DOHH2 (cell line): ENCODE results near the gene UGT1A8.

ENCODE experiments used
- H3F3A ChIP-seq: fragments of 200-600 bp; sonication (generic), shearing (Covaris generic); 2 replicates; pipeline ENCODE4 v1.6.0; 2016; ENCODE audit warnings: antibody characterized with exemption, mild to moderate bottlenecking; ENCODE audit not compliant: control insufficient read depth, insufficient read depth
- H3K27ac ChIP-seq: fragments of 200-600 bp; sonication (generic); 2 replicates; pipeline ENCODE4 v1.5.1; 2014; ENCODE audit warnings: low read depth, mild to moderate bottlenecking, low read length, moderate library complexity
- H3K27me3 ChIP-seq: fragments of 200-600 bp; sonication (generic); 2 replicates; pipeline ENCODE4 v1.6.1; 2014; ENCODE audit warnings: mild to moderate bottlenecking, low read length, mixed read lengths; ENCODE audit not compliant: control insufficient read depth
- H3K36me3 ChIP-seq: fragments of 200-600 bp; sonication (generic); 2 replicates; pipeline ENCODE4 v1.6.1; 2014; ENCODE audit warnings: mild to moderate bottlenecking, low read length, moderate library complexity, mixed read lengths; ENCODE audit not compliant: control insufficient read depth
- H3K4me1 ChIP-seq: fragments of 200-600 bp; sonication (generic); 2 replicates; pipeline ENCODE4 v1.6.1; 2014; ENCODE audit warnings: mild to moderate bottlenecking, low read length, mixed read lengths; ENCODE audit not compliant: control insufficient read depth
- H3K4me2 ChIP-seq: fragments of 200-600 bp; sonication (generic); 2 replicates; pipeline ENCODE4 v1.6.0; 2014; ENCODE audit warnings: mild to moderate bottlenecking, low read length, moderate library complexity
- H3K4me3 ChIP-seq: fragments of 200-600 bp; sonication (generic); 2 replicates; pipeline ENCODE4 v1.5.1; 2014; ENCODE audit warnings: mild to moderate bottlenecking, low read length, mixed read lengths
- H3K79me2 ChIP-seq: fragments of 200-600 bp; sonication (generic); 2 replicates; pipeline ENCODE4 v1.6.1; 2014; ENCODE audit warnings: mild to moderate bottlenecking, low read length, mixed read lengths; ENCODE audit not compliant: control insufficient read depth
- H3K9me2 ChIP-seq: fragments of 200-600 bp; sonication (generic); replicated peaks from 2 replicates; pipeline ENCODE4 v1.6.1; 2014; ENCODE audit warnings: mild to moderate bottlenecking, low read length, mixed read lengths; ENCODE audit not compliant: control insufficient read depth
- H3K9me3 ChIP-seq: fragments of 200-600 bp; sonication (generic); 2 replicates; pipeline ENCODE4 v1.6.1; 2014; ENCODE audit warnings: antibody characterized with exemption, low read length, mixed read lengths; ENCODE audit not compliant: control insufficient read depth, insufficient read depth
- H4K20me1 ChIP-seq: fragments of 200-600 bp; sonication (generic); 2 replicates; pipeline ENCODE4 v1.6.0; 2014; ENCODE audit warnings: low read depth, mild to moderate bottlenecking, antibody characterized with exemption, low read length, moderate library complexity; ENCODE audit not compliant: control insufficient read depth, insufficient read depth
- EZH2phosphoT487 ChIP-seq: fragments of 200-600 bp; sonication (generic); IDR thresholded peaks from 2 replicates; pipeline ENCODE4 v1.6.1; 2017; ENCODE audit warnings: borderline replicate concordance, mild to moderate bottlenecking, antibody characterized with exemption, low read length, moderate library complexity, mixed read lengths
- TF ChIP-seq, protein P1 (sequence below): fragments of 200-600 bp; sonication (generic); IDR thresholded peaks from one replicate; pipeline ENCODE4 v1.5.1; 2014; ENCODE audit warnings: antibody characterized with exemption, mild to moderate bottlenecking, low read depth, low read length; ENCODE audit not compliant: poor library complexity, severe bottlenecking

UGT1A8 gene

DNA sequence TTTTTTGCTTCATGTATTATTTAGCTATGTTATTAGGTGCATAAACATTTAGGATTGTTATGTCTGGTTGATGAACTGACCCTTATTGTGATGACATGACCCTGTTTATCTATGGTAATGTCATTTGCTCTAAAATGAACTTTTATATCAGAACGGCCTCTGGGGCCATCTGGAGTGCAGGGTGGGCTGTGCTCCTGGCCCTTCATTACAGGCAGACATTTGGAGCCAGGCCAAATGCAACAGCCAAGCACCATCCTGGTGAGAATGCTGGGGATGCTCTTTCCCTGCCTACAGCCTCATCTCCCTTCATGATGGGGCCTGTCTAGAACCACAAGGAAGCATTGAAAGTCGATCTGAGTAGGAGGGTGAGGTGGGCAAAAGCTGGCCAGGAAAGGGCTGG, 198.9 kb downstream of the UGT1A8 start:
- Histone ChIP-seq H3F3A (no peaks in the 10 kb centered on the region), H3K79me2 (no peaks in the 10 kb centered on the region), H3K27ac (no peak overlapping the region), H3K36me3 (no peaks in the 10 kb centered on the region), H3K4me2 (no peak overlapping the region), H3K9me2 (no peaks in the 10 kb centered on the region), H3K4me3 (no peak overlapping the region), H3K27me3 (no peaks in the 10 kb centered on the region), H3K9me3 (peaks cover 5% of the 10 kb centered on the region; the same call in 1 of the 2 replicates), H4K20me1 (no peaks in the 10 kb centered on the region), H3K4me1 (no peaks in the 10 kb centered on the region)
- no peak for TF ChIP-seq EZH2phosphoT487
- TF ChIP-seq, protein P1, sequence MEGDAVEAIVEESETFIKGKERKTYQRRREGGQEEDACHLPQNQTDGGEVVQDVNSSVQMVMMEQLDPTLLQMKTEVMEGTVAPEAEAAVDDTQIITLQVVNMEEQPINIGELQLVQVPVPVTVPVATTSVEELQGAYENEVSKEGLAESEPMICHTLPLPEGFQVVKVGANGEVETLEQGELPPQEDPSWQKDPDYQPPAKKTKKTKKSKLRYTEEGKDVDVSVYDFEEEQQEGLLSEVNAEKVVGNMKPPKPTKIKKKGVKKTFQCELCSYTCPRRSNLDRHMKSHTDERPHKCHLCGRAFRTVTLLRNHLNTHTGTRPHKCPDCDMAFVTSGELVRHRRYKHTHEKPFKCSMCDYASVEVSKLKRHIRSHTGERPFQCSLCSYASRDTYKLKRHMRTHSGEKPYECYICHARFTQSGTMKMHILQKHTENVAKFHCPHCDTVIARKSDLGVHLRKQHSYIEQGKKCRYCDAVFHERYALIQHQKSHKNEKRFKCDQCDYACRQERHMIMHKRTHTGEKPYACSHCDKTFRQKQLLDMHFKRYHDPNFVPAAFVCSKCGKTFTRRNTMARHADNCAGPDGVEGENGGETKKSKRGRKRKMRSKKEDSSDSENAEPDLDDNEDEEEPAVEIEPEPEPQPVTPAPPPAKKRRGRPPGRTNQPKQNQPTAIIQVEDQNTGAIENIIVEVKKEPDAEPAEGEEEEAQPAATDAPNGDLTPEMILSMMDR, result no peak

GRCh38 chr2:233816771-233817170, 199.3 kb downstream of the UGT1A8 start:
- Histone ChIP-seq H3K9me2 (no peaks in the 10 kb centered on the region), H3K4me1 (no peaks in the 10 kb centered on the region), H3F3A (no peaks in the 10 kb centered on the region), H4K20me1 (no peaks in the 10 kb centered on the region), H3K4me3 (no peak overlapping the region), H3K27me3 (no peaks in the 10 kb centered on the region), H3K27ac (no peak overlapping the region), H3K79me2 (no peaks in the 10 kb centered on the region), H3K4me2 (no peak overlapping the region), H3K9me3 (peaks cover 5% of the 10 kb centered on the region; the same call in 1 of the 2 replicates), H3K36me3 (no peaks in the 10 kb centered on the region)
- no peak for TF ChIP-seq EZH2phosphoT487
- TF ChIP-seq, protein P1, result no peak

GRCh38 chr2:233817361-233817911, 200.0 kb downstream of the UGT1A8 start:
- H3K9me3 ChIP-seq, result peaks cover 5% of the 10 kb centered on the region; the same call in 1 of the 2 replicates
- H3K27ac ChIP-seq, result no peak overlapping the region

More at GRCh38 chr2:233817361-233817911, 200.0 kb downstream of the UGT1A8 start:
- no peaks in the 10 kb centered on the region for H3K27me3 ChIP-seq
- H3K9me2 ChIP-seq, result no peaks in the 10 kb centered on the region
- H3K79me2 ChIP-seq, result no peaks in the 10 kb centered on the region
- H3K4me3 ChIP-seq, result no peak overlapping the region
- no peak overlapping the region for H3K4me2 ChIP-seq
- H3F3A ChIP-seq, result no peaks in the 10 kb centered on the region
- TF ChIP-seq, protein P1, result no peak
- TF ChIP-seq EZH2phosphoT487, result no peak
- no peaks in the 10 kb centered on the region for H3K36me3 ChIP-seq
- no peaks in the 10 kb centered on the region for H3K4me1 ChIP-seq
- no peaks in the 10 kb centered on the region for H4K20me1 ChIP-seq
